Ishikawa (cell line): ENCODE data around the gene ACACA.

Experiments used
- FOXM1 ChIP-seq: IDR thresholded peaks from 2 replicates; pipeline ENCODE4 v1.6.1; 2012; ENCODE audit warnings: low read depth, borderline replicate concordance
- NFIC ChIP-seq: IDR thresholded peaks from 2 replicates; pipeline ENCODE4 v1.6.1; 2012
- YY1 ChIP-seq: IDR thresholded peaks from 2 replicates; pipeline ENCODE4 v1.6.1; 2012; ENCODE audit warnings: low read depth

DNA sequence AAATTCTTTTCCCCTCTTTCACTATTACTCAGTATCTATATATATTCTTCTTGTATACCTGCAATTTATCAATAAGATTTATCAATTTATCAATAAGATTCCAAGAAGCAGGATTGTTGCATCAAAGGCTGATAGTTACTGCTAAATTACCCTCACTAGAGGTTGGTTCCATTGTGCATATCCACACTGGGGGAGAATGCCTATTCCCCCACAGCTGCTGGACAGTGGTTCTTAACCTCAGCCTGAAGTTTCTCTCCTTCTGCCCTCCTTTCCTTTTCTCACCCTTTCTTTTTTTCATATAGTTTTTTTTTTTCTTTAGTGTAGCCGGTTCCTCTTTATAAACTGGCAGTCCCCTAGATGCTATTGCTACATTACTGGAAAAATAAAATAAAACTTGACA, 24.6 kb downstream of the ACACA start:
- TF ChIP-seq YY1 (no peak), FOXM1 (no peak), NFIC (no peak)
